Upper lobe of right lung (tissue), 1 donor: ENCODE data around the gene TBC1D21. TPM values are rescaled to one million over a fixed set of nuclear protein-coding genes. Genes with fewer than 3 reads are reported as not detected.

Source experiments
- ATAC-seq: fragments of 200-7000 bp; cut with Tn5 transposase; one replicate; pipeline ENCODE4 v1.9.1; 2020; ENCODE audit warnings: mild to moderate bottlenecking, moderate library complexity
- DNase-seq: peaks from one replicate; pipeline ENCODE4 v3.0.0-alpha.2; 2020
- H3K27ac ChIP-seq: fragments of 200-600 bp; one replicate; pipeline ENCODE4 v1.8.0; 2022
- H3K27me3 ChIP-seq: fragments of 200-600 bp; one replicate; pipeline ENCODE4 v1.8.0; 2022; ENCODE audit warnings: mild to moderate bottlenecking
- H3K36me3 ChIP-seq: fragments of 200-600 bp; one replicate; pipeline ENCODE4 v1.8.0; 2022
- H3K4me1 ChIP-seq: fragments of 200-600 bp; one replicate; pipeline ENCODE4 v1.8.0; 2022
- H3K4me3 ChIP-seq: fragments of 200-600 bp; one replicate; pipeline ENCODE4 v1.8.0; 2022; ENCODE audit warnings: mild to moderate bottlenecking
- H3K9me3 ChIP-seq: fragments of 200-600 bp; one replicate; pipeline ENCODE4 v1.8.0; 2022
- CTCF ChIP-seq: fragments of 200-600 bp; IDR thresholded peaks from one replicate; pipeline ENCODE4 v1.8.0; 2022; ENCODE audit warnings: antibody characterized with exemption
- intact Hi-C: fragments of 100-400 bp; cut with DNase I; formaldehyde crosslinking; loops from one replicate; pipeline ENCODE4 v1.11.0; 2022
- total RNA-seq: library from RNA; stranded (reverse); fragmentation: NEBNext Ultra II Directional; extraction: Animal tissue kit (Norgen Biotek cat#: 25700); gene quantifications from one replicate; pipeline ENCODE4 v1.2.1, GENCODE V29; 2021
- donor health status: DM: no; HTN: yes; CAD: no; lungs with severe emphysema.

The TBC1D21 gene
- total RNA-seq, 1 donor from 2014 or later = not detected

DNA sequence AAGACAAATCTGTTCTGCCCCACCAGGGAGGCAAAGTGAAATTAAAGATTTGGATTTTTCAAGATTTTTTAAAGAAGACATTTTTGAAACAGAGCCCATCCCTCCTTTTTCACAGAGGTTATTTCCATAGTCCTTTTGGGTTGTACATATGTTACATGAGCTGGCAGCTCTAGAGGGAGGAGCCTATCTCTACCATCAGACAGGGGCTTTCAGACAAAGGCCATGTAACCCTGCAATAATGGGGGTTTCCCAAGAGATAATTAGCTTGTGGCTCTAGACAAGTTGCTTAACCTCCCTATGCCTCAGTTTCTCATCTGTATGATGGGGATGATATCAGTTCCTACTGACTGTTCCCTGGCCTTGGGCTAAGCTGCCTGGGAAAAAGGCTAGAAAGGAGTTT lies 8.0 kb upstream of the TBC1D21 start:
- no peak overlapping the region for H3K27ac ChIP-seq
- DNase-seq (no peak), ATAC-seq (no peak)
- no peaks in the 10 kb centered on the region for H3K36me3 ChIP-seq
- no peaks in the 10 kb centered on the region for H3K9me3 ChIP-seq
- no peak overlapping the region for H3K4me3 ChIP-seq
- TF ChIP-seq CTCF = no peak
- H3K4me1 ChIP-seq = no peaks in the 10 kb centered on the region
- intact Hi-C loops = no loop called here
- H3K27me3 ChIP-seq = peaks cover 37% of the 10 kb centered on the region

- no peaks in the 10 kb centered on the region for H3K9me3 ChIP-seq
- peaks cover 37% of the 10 kb centered on the region for H3K27me3 ChIP-seq
- DNase-seq (no peak), ATAC-seq (no peak)
- TF ChIP-seq CTCF = no peak
- H3K27ac ChIP-seq = no peak overlapping the region
- H3K4me3 ChIP-seq = no peak overlapping the region
- intact Hi-C loops = no loop called here
- H3K4me1 ChIP-seq = no peaks in the 10 kb centered on the region
- no peaks in the 10 kb centered on the region for H3K36me3 ChIP-seq
Observed at GRCh38 chr15:73865904-73866303, 7.5 kb upstream of the TBC1D21 start.

- no peak for ATAC-seq
- Histone ChIP-seq H3K27me3 (peaks cover 37% of the 10 kb centered on the region), H3K4me3 (no peak overlapping the region), H3K27ac (no peak overlapping the region), H3K9me3 (no peaks in the 10 kb centered on the region), H3K4me1 (no peaks in the 10 kb centered on the region), H3K36me3 (no peaks in the 10 kb centered on the region)
- DNase-seq = no peak
- intact Hi-C loops = no loop called here
- no peak for TF ChIP-seq CTCF
Observed at GRCh38 chr15:73866481-73866880, 6.9 kb upstream of the TBC1D21 start.

DNA sequence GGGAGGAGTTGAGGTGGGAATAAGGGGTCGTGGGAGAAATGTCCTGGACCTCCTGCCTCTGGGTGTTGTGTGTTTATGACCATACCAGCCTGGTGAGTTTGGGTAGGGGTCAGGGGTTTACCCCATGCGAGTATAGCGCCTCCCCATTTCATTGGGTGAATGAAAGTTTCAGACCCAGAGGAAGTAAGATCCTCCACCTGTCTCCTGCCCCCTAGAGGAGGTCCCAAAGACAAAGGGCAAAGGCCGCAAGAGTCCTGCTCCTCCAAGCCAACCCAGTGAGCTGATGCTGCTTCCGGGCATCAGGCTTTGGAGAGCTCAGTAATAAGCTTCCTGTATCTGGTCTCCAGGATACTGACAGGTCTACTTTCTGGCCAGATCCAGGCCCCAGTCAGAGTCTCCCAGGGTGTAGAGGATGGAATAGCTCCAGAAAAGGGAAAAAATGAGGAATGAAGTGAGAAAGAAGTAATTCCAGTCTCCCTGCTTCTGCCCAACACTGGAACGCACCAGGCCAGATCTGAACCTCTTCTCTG lies 6.4 kb upstream of the TBC1D21 start:
- Histone ChIP-seq H3K4me3 (no peak overlapping the region), H3K4me1 (no peaks in the 10 kb centered on the region), H3K27me3 (peaks cover 35% of the 10 kb centered on the region), H3K9me3 (no peaks in the 10 kb centered on the region), H3K36me3 (no peaks in the 10 kb centered on the region), H3K27ac (no peak overlapping the region)
- TF ChIP-seq CTCF = no peak
- intact Hi-C loops = no loop called here
- ATAC-seq (no peak), DNase-seq (no peak)

GRCh38 chr15:73867426-73867825 lies 5.9 kb upstream of the TBC1D21 start:
- DNase-seq = no peak
- Histone ChIP-seq H3K9me3 (no peaks in the 10 kb centered on the region), H3K4me3 (no peak overlapping the region), H3K36me3 (no peaks in the 10 kb centered on the region), H3K27me3 (peaks cover 31% of the 10 kb centered on the region), H3K27ac (no peak overlapping the region), H3K4me1 (no peaks in the 10 kb centered on the region)
- no peak for TF ChIP-seq CTCF
- intact Hi-C loops = no loop called here
- no peak for ATAC-seq

- no peak for ATAC-seq
- H3K27me3 ChIP-seq = peaks cover 31% of the 10 kb centered on the region
Observed at GRCh38 chr15:73867956-73868355, 5.4 kb upstream of the TBC1D21 start.

More at GRCh38 chr15:73867956-73868355, 5.4 kb upstream of the TBC1D21 start:
- Histone ChIP-seq H3K4me3 (no peak overlapping the region), H3K9me3 (no peaks in the 10 kb centered on the region), H3K4me1 (no peaks in the 10 kb centered on the region), H3K27ac (no peak overlapping the region), H3K36me3 (no peaks in the 10 kb centered on the region)
- DNase-seq = no peak
- no peak for TF ChIP-seq CTCF
- intact Hi-C loops = no loop called here
